B cell (primary cell): Measurements from ENCODE around the gene PLEKHM2. TPM values are rescaled to one million over a fixed set of nuclear protein-coding genes. Genes with fewer than 3 reads are reported as not detected.

ENCODE experiments used
- ATAC-seq: fragments of 200-7000 bp; cut with Tn5 transposase; one replicate; pipeline ENCODE4 v1.10.0; 2021; ENCODE audit warnings: low read depth, mild to moderate bottlenecking, moderate number of reproducible peaks, moderate library complexity
- CTCF ChIA-PET: fragments of 350-600 bp; sonication (Branson Sonifier 250); formaldehyde crosslinking; loops from one replicate; lab custom pipeline; 2021; ENCODE audit warnings: antibody characterized with exemption, inconsistent platforms; lab: Charles Lee
- POLR2A ChIA-PET: fragments of 350-600 bp; sonication (Branson Sonifier 250); formaldehyde crosslinking; loops from one replicate; lab custom pipeline; 2021; ENCODE audit warnings: antibody characterized with exemption; lab: Charles Lee
- DNase-seq: peaks from one replicate; pipeline ENCODE4 v3.0.0; 2013
- H2AFZ ChIP-seq: 2 replicates; pipeline ENCODE4 v1.6.1; 2012; ENCODE audit warnings: mild to moderate bottlenecking, low read depth, low read length; ENCODE audit not compliant: insufficient read depth, poor library complexity, severe bottlenecking
- H3K27ac ChIP-seq, 2 donors: 1 replicate in 1 of 2; 2 replicates in 1 of 2; pipeline ENCODE4 v1.5.1; 2012 to 2013; ENCODE audit warnings: low read length in 2 of 2, mild to moderate bottlenecking in 2 of 2, moderate library complexity in 1 of 2
- H3K27me3 ChIP-seq, 4 experiments: fragments of 200-600 bp in 1 of 4; sonication (generic) in 1 of 4; replicated peaks in 1 of 4; 1 replicate in 2 of 4; 2 replicates in 2 of 4; pipeline versions ENCODE4 v1.6.1 to v1.7.0; 2013 to 2016; ENCODE audit warnings: low read length in 3 of 4, mild to moderate bottlenecking in 2 of 4, mixed read lengths in 1 of 4, moderate library complexity in 1 of 4; ENCODE audit not compliant: insufficient read depth in 4 of 4, control insufficient read depth in 3 of 4; ENCODE audit errors: control extremely low read depth in 1 of 4
- H3K36me3 ChIP-seq, 2 experiments: replicated peaks in 1 of 2; 1 replicate in 1 of 2; 2 replicates in 1 of 2; pipeline versions ENCODE4 v1.6.1 to v1.7.1; 2013; ENCODE audit warnings: low read length in 1 of 2; ENCODE audit not compliant: insufficient read depth in 2 of 2, control insufficient read depth in 1 of 2; ENCODE audit errors: control extremely low read depth in 1 of 2, extremely low read depth in 1 of 2
- H3K4me1 ChIP-seq, 2 donors: fragments of 200-600 bp in 1 of 2; sonication (generic) in 1 of 2; 1 replicate in 1 of 2; 2 replicates in 1 of 2; pipeline versions ENCODE4 v1.5.1 to v1.6.1; 2013 to 2017; ENCODE audit warnings: low read length in 2 of 2; ENCODE audit not compliant: control insufficient read depth in 2 of 2, insufficient read depth in 2 of 2
- H3K4me2 ChIP-seq: replicated peaks from 2 replicates; pipeline ENCODE3; 2012; ENCODE audit warnings: mild to moderate bottlenecking, low read depth, low read length; ENCODE audit not compliant: poor library complexity, severe bottlenecking
- H3K4me3 ChIP-seq, 5 experiments: fragments of 200-600 bp in 1 of 5; sonication (generic) in 1 of 5; 1 replicate in 3 of 5; 2 replicates in 2 of 5; pipeline versions ENCODE4 v1.5.1 to v1.7.0; 2011 to 2016; ENCODE audit warnings: low read length in 4 of 5, mild to moderate bottlenecking in 4 of 5, low read depth in 2 of 5, control low read depth in 1 of 5, moderate library complexity in 1 of 5; ENCODE audit not compliant: insufficient read depth in 1 of 5; ENCODE audit errors: control extremely low read depth in 1 of 5, extremely low read depth in 1 of 5
- H3K79me2 ChIP-seq: fragments of 200-600 bp; sonication (generic); one replicate; pipeline ENCODE4 v1.6.0; 2016; ENCODE audit warnings: low read length; ENCODE audit not compliant: control insufficient read depth, insufficient read depth
- H3K9ac ChIP-seq: fragments of 200-600 bp; sonication (generic); 2 replicates; pipeline ENCODE4 v1.6.1; 2017; ENCODE audit warnings: mild to moderate bottlenecking, low read length, moderate library complexity
- H3K9me3 ChIP-seq, 3 donors: one replicate each; pipeline versions ENCODE4 v1.6.1 to v1.7.1; 2013; ENCODE audit warnings: low read length in 2 of 3; ENCODE audit not compliant: control insufficient read depth in 2 of 3, insufficient read depth in 1 of 3; ENCODE audit errors: control extremely low read depth in 1 of 3
- H4K20me1 ChIP-seq: 2 replicates; pipeline ENCODE4 v1.6.0; 2012; ENCODE audit warnings: mild to moderate bottlenecking, low read length; ENCODE audit not compliant: insufficient read depth, control insufficient read depth, poor library complexity, severe bottlenecking
- H3K27ac Mint-ChIP-seq: one replicate; pipeline ENCODE4 v1.8.0; 2021; ENCODE audit warnings: mixed read lengths
- H3K27me3 Mint-ChIP-seq: one replicate; pipeline ENCODE4 v1.8.0; 2021; ENCODE audit warnings: mixed read lengths
- H3K4me1 Mint-ChIP-seq: one replicate; pipeline ENCODE4 v1.8.0; 2021; ENCODE audit warnings: mixed read lengths
- H3K4me3 Mint-ChIP-seq: one replicate; pipeline ENCODE4 v1.8.0; 2021; ENCODE audit warnings: mixed read lengths
- H3K9me3 Mint-ChIP-seq: one replicate; pipeline ENCODE4 v1.8.0; 2022; ENCODE audit warnings: mixed read lengths; ENCODE audit not compliant: insufficient read depth
- CTCF ChIP-seq: fragments of 200-600 bp; IDR thresholded peaks from one replicate; pipeline ENCODE4 v1.8.0; 2022; ENCODE audit warnings: antibody characterized with exemption, mild to moderate bottlenecking
- EZH2 ChIP-seq: IDR thresholded peaks from 2 replicates; pipeline ENCODE4 v1.6.1; 2012; ENCODE audit warnings: borderline replicate concordance, low read depth, mild to moderate bottlenecking, moderate library complexity, low read length; ENCODE audit not compliant: insufficient read depth, poor library complexity, severe bottlenecking
- WGBS: methylation state at CpG from one replicate; pipeline ENCODE4 v1.1.5; 2013; ENCODE audit warnings: missing lambda C conversion rate; ENCODE audit not compliant: insufficient coverage; 5-methylcytosine and 5-hydroxymethylcytosine counted together
- intact Hi-C: fragments of 100-400 bp; cut with micrococcal nuclease; formaldehyde crosslinking; loops from one replicate; pipeline ENCODE4 v1.10.0; 2022
- polyA plus RNA-seq: library from polyadenylated mRNA; depleted of rRNA; stranded (reverse); fragments of >200 nt; gene quantifications from 2 replicates; pipeline ENCODE4 v1.2.3, GENCODE V29; 2012
- total RNA-seq, 2 donors: library from RNA; stranded (reverse); fragments of 120-200 nt in 1 of 2; gene quantifications; 1 replicate in 1 of 2; 2 replicates in 1 of 2; pipeline versions ENCODE4 v1.2.3 to v1.2.4, GENCODE V29; 2013 to 2022

The PLEKHM2 gene
- total and polyA plus RNA-seq, 2 donors (not counting 1 experiment from before 2014, with no cell fraction given): 99.7 to 120 TPM

- no peak overlapping the region for H3K4me2 ChIP-seq
- H3K79me2 ChIP-seq: peaks cover 4% of the 10 kb centered on the region
- no peak for TF ChIP-seq EZH2
- TF ChIP-seq CTCF: no peak
- no peaks in the 10 kb centered on the region for H3K4me1 Mint-ChIP-seq
- H3K27ac ChIP-seq: no peak overlapping the region
- DNase-seq (no peak), ATAC-seq (no peak)
- no peak overlapping the region for H2AFZ ChIP-seq
- CTCF ChIA-PET: no interaction called here
- H3K27ac Mint-ChIP-seq: no peak overlapping the region
- no peaks in the 10 kb centered on the region for H3K9me3 Mint-ChIP-seq
- no peaks in the 10 kb centered on the region for H3K9me3 ChIP-seq
- intact Hi-C loops: no loop called here
- no peaks in the 10 kb centered on the region for H3K27me3 ChIP-seq
- 99% methylated on average over 16 of the region's 26 CpGs for WGBS
- H4K20me1 ChIP-seq: peaks cover 11% of the 10 kb centered on the region
- no peak overlapping the region for H3K9ac ChIP-seq
- H3K4me1 ChIP-seq: no peaks in the 10 kb centered on the region
- peaks cover 0 to 80% of the 10 kb centered on the region in 2 experiments for H3K36me3 ChIP-seq
- no peak overlapping the region for H3K4me3 ChIP-seq
- H3K27me3 Mint-ChIP-seq: no peaks in the 10 kb centered on the region
- POLR2A ChIA-PET: no interaction called here
- H3K4me3 Mint-ChIP-seq: no peak overlapping the region
Measured at GRCh38 chr1:15724949-15725880, 41.1 kb downstream of the PLEKHM2 start.

GRCh38 chr1:15726508-15726907, 42.4 kb downstream of the PLEKHM2 start:
- H3K9ac ChIP-seq: no peak overlapping the region
- H2AFZ ChIP-seq: no peak overlapping the region
- Mint-ChIP-seq H3K27ac (no peak overlapping the region), H3K27me3 (no peaks in the 10 kb centered on the region), H3K9me3 (no peaks in the 10 kb centered on the region), H3K4me3 (no peak overlapping the region), H3K4me1 (no peaks in the 10 kb centered on the region)
- ATAC-seq: no peak
- TF ChIP-seq EZH2: no peak
- TF ChIP-seq CTCF: no peak
- ChIA-PET CTCF (no interaction called here), POLR2A (interaction anchor here (0.5 kb wide), 1 partner anchor 1493 kb away, joined by 3 read pairs; no protein-coding TSS in a partner anchor)
- no peak overlapping the region for H3K27ac ChIP-seq
- H3K9me3 ChIP-seq: no peaks in the 10 kb centered on the region
- no peak for DNase-seq
- intact Hi-C loops: no loop called here
- H3K4me3 ChIP-seq: no peak overlapping the region
- H3K4me1 ChIP-seq: no peaks in the 10 kb centered on the region
- WGBS: over 99% methylated on average over 9 of the region's 9 CpGs
- no peaks in the 10 kb centered on the region for H3K27me3 ChIP-seq
- peaks cover 4% of the 10 kb centered on the region for H3K79me2 ChIP-seq
- H4K20me1 ChIP-seq: peaks cover under 1% of the 10 kb centered on the region
- peaks cover 0 to 83% of the 10 kb centered on the region in 2 experiments for H3K36me3 ChIP-seq
- H3K4me2 ChIP-seq: no peak overlapping the region
